Measurements from ENCODE around the gene SPEM3.
"Not testable (repeated sequence)": the region's sequence is repeated elsewhere in the genome, so short reads cannot be mapped to it uniquely, and the experiment has no call there.

SPEM3 gene

GRCh38 chr17:7443499-7444485 lies 15.1 kb downstream of the SPEM3 start:
- DNase-seq, result no peak

- peak; percentile 72 to 85 for DNase-seq
These were observed 16.3 kb downstream of the SPEM3 start, which contains the start of gene CHRNB1 for GRCh38 chr17:7444682-7445618. Gene CHRNB1, plus strand, starts transcription at chr17:7445061. Its CDS starts 67 bp downstream, at chr17:7445128.

GRCh38 chr17:7445619-7445968 lies 16.9 kb downstream of the SPEM3 start:
- no peak for DNase-seq

- DNase-seq, result no peak
These were observed 19.8 kb downstream of the SPEM3 start for GRCh38 chr17:7448461-7448860.

- DNase-seq, result no peak
These were observed 31.4 kb downstream of the SPEM3 start for GRCh38 chr17:7459961-7460545.

GRCh38 chr17:7460850-7461660 lies 32.4 kb downstream of the SPEM3 start:
- DNase-seq, result no peak

- no peak for DNase-seq
These were observed 34.1 kb downstream of the SPEM3 start for GRCh38 chr17:7462474-7463371.

GRCh38 chr17:7463372-7463846 lies 34.8 kb downstream of the SPEM3 start:
- DNase-seq, result no peak

- DNase-seq, result no peak
These were observed 35.4 kb downstream of the SPEM3 start for GRCh38 chr17:7464081-7464480.

GRCh38 chr17:7465597-7466275 lies 37.1 kb downstream of the SPEM3 start:
- DNase-seq, result no peak

- DNase-seq, result no peak
These were observed 37.6 kb downstream of the SPEM3 start for GRCh38 chr17:7466318-7466638.

GRCh38 chr17:7466639-7467341 lies 38.1 kb downstream of the SPEM3 start:
- DNase-seq, result no peak

GRCh38 chr17:7467498-7467897 lies 38.8 kb downstream of the SPEM3 start:
- no peak for DNase-seq

- DNase-seq, result no peak
These were observed 39.6 kb downstream of the SPEM3 start for GRCh38 chr17:7468290-7468689.

- DNase-seq, result no peak
These were observed 40.2 kb downstream of the SPEM3 start for GRCh38 chr17:7468804-7469389.

GRCh38 chr17:7469843-7470242 lies 41.2 kb downstream of the SPEM3 start:
- DNase-seq, result not testable (repeated sequence)

GRCh38 chr17:7470457-7470973 lies 41.9 kb downstream of the SPEM3 start:
- DNase-seq, result not testable (repeated sequence)

GRCh38 chr17:7471729-7472128 lies 43.1 kb downstream of the SPEM3 start:
- no peak for DNase-seq

GRCh38 chr17:7474767-7475166 lies 46.1 kb downstream of the SPEM3 start:
- not testable (repeated sequence) for DNase-seq
